MM.1S (cell line): ENCODE results near the gene VAMP3.

Experiments
- CTCF ChIP-seq: fragments of 300-600 bp; sonication (generic); IDR thresholded peaks from 2 replicates; pipeline ENCODE4 v1.5.1; 2016; ENCODE audit warnings: antibody characterized with exemption, low read length, mixed read lengths
- EZH2 ChIP-seq: fragments of 300-600 bp; sonication (generic); optimal IDR thresholded peaks from 2 replicates; pipeline ENCODE3; 2017; ENCODE audit warnings: low read depth, mild to moderate bottlenecking, antibody characterized with exemption, low read length, mixed read lengths
- EZH2phosphoT487 ChIP-seq: fragments of 300-600 bp; sonication (generic); IDR thresholded peaks from 2 replicates; pipeline ENCODE4 v1.6.1; 2018; ENCODE audit warnings: antibody characterized with exemption, low read length

GRCh38 chr1:7727809-7728471 is 43.2 kb upstream of the VAMP3 start:
- TF ChIP-seq CTCF (no peak), EZH2phosphoT487 (no peak), EZH2 (no peak)
